ENCODE data around the gene ESRRB. TPM values are rescaled to one million over a fixed set of nuclear protein-coding genes. Genes with fewer than 3 reads are reported as not detected.

Gene ESRRB
- polyA plus RNA-seq, 1 of the 3 experiments (the other 2 are of a cell fraction) = 0.05 TPM

- H3K9me2 ChIP-seq = no peaks in the 10 kb centered on the region
- H3K36me3 ChIP-seq (replicated peaks in 1 of 2; ENCODE audit: control insufficient read depth in 1 of 2, insufficient read depth in 2 of 2, low read length in 1 of 2) = no peaks in the 10 kb centered on the region
- POLR2A ChIA-PET = no interaction called here
- H3K4me3 ChIP-seq (ENCODE audit: low read depth in 2 of 2, low read length in 1 of 2) = no peak overlapping the region
- H3K4me1 ChIP-seq (ENCODE audit: control insufficient read depth in 1 of 2, insufficient read depth in 2 of 2, low read depth in 1 of 2, low read length in 1 of 2) = no peaks in the 10 kb centered on the region
- CTCF ChIA-PET = interaction anchor here (1.3 to 2.4 kb wide), 2 partner anchors 17 to 50 kb away, joined by 4 to 10 read pairs; no protein-coding TSS in a partner anchor
- H3K27ac ChIP-seq (ENCODE audit: low read depth in 2 of 2, low read length in 1 of 2) = no peak overlapping the region
- H3F3A ChIP-seq (replicated peaks; ENCODE audit: insufficient read depth) = no peaks in the 10 kb centered on the region
- no peaks in the 10 kb centered on the region for H3K9me3 ChIP-seq
- DNase-seq = no peak
- no peaks in the 10 kb centered on the region for H4K20me1 ChIP-seq (ENCODE audit: insufficient read depth)
- 40% methylated on average over 2 of the region's 33 CpGs for WGBS (ENCODE audit: low lambda C conversion rate)
- H3K27me3 ChIP-seq (ENCODE audit: insufficient read depth) = no peaks in the 10 kb centered on the region; the same call in 1 of the 2 replicates
- H2AFZ ChIP-seq (ENCODE audit: low read depth) = no peak overlapping the region
- no peak for TF ChIP-seq NFIC (IDR thresholded peaks at IDR 0.05; ENCODE audit: borderline replicate concordance)
- no peak for TF ChIP-seq POLR2AphosphoS5 (IDR thresholded peaks at IDR 0.05; ENCODE audit: low read depth, low read length)
- no peak for TF ChIP-seq RFX5 (IDR thresholded peaks at IDR 0.05; ENCODE audit: low read length)
- TF ChIP-seq, protein P1, sequence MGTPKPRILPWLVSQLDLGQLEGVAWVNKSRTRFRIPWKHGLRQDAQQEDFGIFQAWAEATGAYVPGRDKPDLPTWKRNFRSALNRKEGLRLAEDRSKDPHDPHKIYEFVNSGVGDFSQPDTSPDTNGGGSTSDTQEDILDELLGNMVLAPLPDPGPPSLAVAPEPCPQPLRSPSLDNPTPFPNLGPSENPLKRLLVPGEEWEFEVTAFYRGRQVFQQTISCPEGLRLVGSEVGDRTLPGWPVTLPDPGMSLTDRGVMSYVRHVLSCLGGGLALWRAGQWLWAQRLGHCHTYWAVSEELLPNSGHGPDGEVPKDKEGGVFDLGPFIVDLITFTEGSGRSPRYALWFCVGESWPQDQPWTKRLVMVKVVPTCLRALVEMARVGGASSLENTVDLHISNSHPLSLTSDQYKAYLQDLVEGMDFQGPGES (IDR thresholded peaks at IDR 0.05; ENCODE audit: low read depth, low read length) = no peak
- no peak for TF ChIP-seq TCF12 (IDR thresholded peaks at IDR 0.05)
- TF ChIP-seq CHD2 (IDR thresholded peaks at IDR 0.05; ENCODE audit: low read length, partially characterized antibody) = no peak
- no peak for TF ChIP-seq MEF2A (IDR thresholded peaks at IDR 0.05; ENCODE audit: borderline replicate concordance, low read depth)
- TF ChIP-seq TEAD4 (IDR thresholded peaks at IDR 0.05; ENCODE audit: borderline replicate concordance, insufficient read depth) = no peak
- TF ChIP-seq RAD21 (IDR thresholded peaks at IDR 0.05; ENCODE audit: low read length) = no peak
- H3K9ac ChIP-seq = no peak overlapping the region
- no peaks in the 10 kb centered on the region for H3K79me2 ChIP-seq (ENCODE audit: insufficient read depth)
- no peak overlapping the region for H3K4me2 ChIP-seq
These were observed 63.4 kb downstream of the ESRRB start for GRCh38 chr14:76439237-76439775.

GRCh38 chr14:76446486-76446885, 70.5 kb downstream of the ESRRB start:
- no peaks in the 10 kb centered on the region; the same call in 1 of the 2 replicates for H3K27me3 ChIP-seq (ENCODE audit: insufficient read depth)
- H3K4me1 ChIP-seq (ENCODE audit: control insufficient read depth in 1 of 2, insufficient read depth in 2 of 2, low read depth in 1 of 2, low read length in 1 of 2) = no peaks in the 10 kb centered on the region; a peak in 1 of 4 replicates
- H4K20me1 ChIP-seq (ENCODE audit: insufficient read depth) = no peaks in the 10 kb centered on the region
- H3K4me3 ChIP-seq (ENCODE audit: low read depth in 2 of 2, low read length in 1 of 2) = no peak overlapping the region
- ChIA-PET POLR2A (no interaction called here), CTCF (interaction anchor here (1.0 to 2.1 kb wide), 5 partner anchors 10 to 201 kb away, joined by 4 to 7 read pairs (median 5); no protein-coding TSS in a partner anchor)
- no peaks in the 10 kb centered on the region for H3K9me3 ChIP-seq
- H3K79me2 ChIP-seq (ENCODE audit: insufficient read depth) = no peaks in the 10 kb centered on the region
- 7% methylated on average over 2 of the region's 2 CpGs for WGBS (ENCODE audit: low lambda C conversion rate)
- H2AFZ ChIP-seq (ENCODE audit: low read depth) = no peak overlapping the region
- H3K9ac ChIP-seq = no peak overlapping the region
- H3K4me2 ChIP-seq = no peak overlapping the region
- no peaks in the 10 kb centered on the region for H3K36me3 ChIP-seq (replicated peaks in 1 of 2; ENCODE audit: control insufficient read depth in 1 of 2, insufficient read depth in 2 of 2, low read length in 1 of 2)
- no peaks in the 10 kb centered on the region for H3K9me2 ChIP-seq
- no peaks in the 10 kb centered on the region for H3F3A ChIP-seq (replicated peaks; ENCODE audit: insufficient read depth)
- H3K27ac ChIP-seq (ENCODE audit: low read depth in 2 of 2, low read length in 1 of 2) = no peak overlapping the region
- TF ChIP-seq SIN3A (IDR thresholded peaks at IDR 0.05; ENCODE audit: borderline replicate concordance, low read depth, low read length) = no peak
- TF ChIP-seq, protein P1 (IDR thresholded peaks at IDR 0.05; ENCODE audit: low read depth, low read length) = no peak
- TF ChIP-seq EP300 (IDR thresholded peaks at IDR 0.05; ENCODE audit: borderline replicate concordance in 1 of 2, low read depth in 1 of 2, low read length in 1 of 2) = 0 out of 4 replicates have a peak, but pooled peaks of 1 of the 2 experiments have one; percentile 31
- TF ChIP-seq YY1 (IDR thresholded peaks at IDR 0.05; ENCODE audit: low read depth) = no peak
- DNase-seq = peak; percentile 43
